ENCODE measurements around the gene RHO. TPM values are rescaled to one million over a fixed set of nuclear protein-coding genes. Genes with fewer than 3 reads are reported as not detected.
A peak's percentile ranks its signal among the peaks of the same experiment; 100 is the strongest.
"Not testable (repeated sequence)": the region's sequence is repeated elsewhere in the genome, so short reads cannot be mapped to it uniquely, and the experiment has no call there.

The RHO gene
- total and polyA plus RNA-seq, 2 donors (not counting 1 experiment from before 2014, with no cell fraction given): not detected

- not testable (repeated sequence) for H4K20me1 ChIP-seq (ENCODE audit: control insufficient read depth, extremely low read depth, insufficient read depth, low read length); H2AFZ ChIP-seq (ENCODE audit: low read length); H3K79me2 ChIP-seq (ENCODE audit: control insufficient read depth, insufficient read depth, low read length); H3K27me3 ChIP-seq (ENCODE audit: control insufficient read depth, insufficient read depth, low read length); H3K4me2 ChIP-seq (ENCODE audit: extremely low read depth, insufficient read depth, low read length); H3K9ac ChIP-seq (ENCODE audit: insufficient read depth, low read length); H3K36me3 ChIP-seq (ENCODE audit: control insufficient read depth, insufficient read depth, low read length); H3K9me3 ChIP-seq (ENCODE audit: control insufficient read depth, insufficient read depth, low read depth, low read length); H3K4me3 ChIP-seq (replicated peaks in 1 of 4; ENCODE audit: control extremely low read depth in 1 of 4, insufficient read depth in 1 of 4, low read depth in 3 of 4, low read length in 4 of 4); DNase-seq (ENCODE audit: low read depth in 2 of 2); H3K27ac ChIP-seq (ENCODE audit: insufficient read depth, low read length)
- peaks cover 27% of the 10 kb centered on the region for H3K4me1 ChIP-seq (ENCODE audit: control insufficient read depth, extremely low read depth, insufficient read depth, low read length)
These were observed 39.2 kb upstream of the RHO start for GRCh38 chr3:129489258-129489657.

DNA sequence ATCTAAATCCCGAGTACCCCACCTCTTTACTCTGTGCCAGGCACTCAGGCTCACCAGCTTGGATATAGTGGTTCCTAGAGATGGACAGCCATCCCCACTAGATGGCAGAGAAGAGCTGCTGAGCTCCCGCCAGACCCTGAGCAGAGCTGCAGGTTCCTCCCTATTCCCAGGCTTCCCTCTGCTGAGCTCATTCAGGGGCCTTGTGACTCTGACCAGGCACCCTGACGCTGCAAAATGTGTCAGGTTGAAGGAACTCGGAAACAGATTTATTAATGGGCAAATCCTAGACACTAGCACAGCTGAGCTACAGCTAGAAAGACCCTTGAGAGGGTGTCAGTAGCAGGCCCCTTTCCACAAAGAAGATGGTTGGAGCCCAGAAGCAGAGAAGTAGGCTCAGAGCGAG lies 38.2 kb upstream of the RHO start:
- Histone ChIP-seq H2AFZ (ENCODE audit: low read length) (peak overlapping the region; percentile 24), H3K27me3 (ENCODE audit: control insufficient read depth, insufficient read depth, low read length) (no peaks in the 10 kb centered on the region)

GRCh38 chr3:129491077-129491476 lies 37.4 kb upstream of the RHO start:
- peak overlapping the region; percentile 73 for H3K27ac ChIP-seq (ENCODE audit: insufficient read depth, low read length)
- peaks cover 24% of the 10 kb centered on the region for H3K4me1 ChIP-seq (ENCODE audit: control insufficient read depth, extremely low read depth, insufficient read depth, low read length)
- H3K9ac ChIP-seq (ENCODE audit: insufficient read depth, low read length): not testable (repeated sequence)

More for the DNA sequence above, 38.2 kb upstream of the RHO start:
- TF ChIP-seq CTCF (conservative IDR thresholded peaks at IDR 0.05 in 1 of 2, IDR thresholded peaks at IDR 0.05 in 1 of 2; ENCODE audit: low read depth in 1 of 2, low read length in 2 of 2): peak; percentile 92 to 94
- no peak for TF ChIP-seq EZH2 (IDR thresholded peaks at IDR 0.05; ENCODE audit: low read length, missing control alignments)
- peak overlapping the region; percentile 73 for H3K27ac ChIP-seq (ENCODE audit: insufficient read depth, low read length)
- H3K9ac ChIP-seq (ENCODE audit: insufficient read depth, low read length): no peak overlapping the region
- no peaks in the 10 kb centered on the region for H3K9me3 ChIP-seq (ENCODE audit: control insufficient read depth, insufficient read depth, low read depth, low read length)
- no peaks in the 10 kb centered on the region for H4K20me1 ChIP-seq (ENCODE audit: control insufficient read depth, extremely low read depth, insufficient read depth, low read length)
- H3K79me2 ChIP-seq (ENCODE audit: control insufficient read depth, insufficient read depth, low read length): no peaks in the 10 kb centered on the region
- H3K4me1 ChIP-seq (ENCODE audit: control insufficient read depth, extremely low read depth, insufficient read depth, low read length): peaks cover 26% of the 10 kb centered on the region
- peaks cover 5% of the 10 kb centered on the region for H3K36me3 ChIP-seq (ENCODE audit: control insufficient read depth, insufficient read depth, low read length)
- no peak overlapping the region for H3K4me3 ChIP-seq (replicated peaks in 1 of 4; ENCODE audit: control extremely low read depth in 1 of 4, insufficient read depth in 1 of 4, low read depth in 3 of 4, low read length in 4 of 4)
- no peak overlapping the region for H3K4me2 ChIP-seq (ENCODE audit: extremely low read depth, insufficient read depth, low read length)
- DNase-seq (ENCODE audit: low read depth in 2 of 2): peak; percentile 92 to 96

GRCh38 chr3:129491794-129492193 lies 36.6 kb upstream of the RHO start:
- Histone ChIP-seq H3K27me3 (ENCODE audit: control insufficient read depth, insufficient read depth, low read length) (no peaks in the 10 kb centered on the region), H3K9ac (ENCODE audit: insufficient read depth, low read length) (no peak overlapping the region), H4K20me1 (ENCODE audit: control insufficient read depth, extremely low read depth, insufficient read depth, low read length) (no peaks in the 10 kb centered on the region), H3K9me3 (ENCODE audit: control insufficient read depth, insufficient read depth, low read depth, low read length) (no peaks in the 10 kb centered on the region), H2AFZ (ENCODE audit: low read length) (no peak overlapping the region), H3K4me2 (ENCODE audit: extremely low read depth, insufficient read depth, low read length) (no peak overlapping the region), H3K4me3 (replicated peaks in 1 of 4; ENCODE audit: control extremely low read depth in 1 of 4, insufficient read depth in 1 of 4, low read depth in 3 of 4, low read length in 4 of 4) (no peak overlapping the region), H3K79me2 (ENCODE audit: control insufficient read depth, insufficient read depth, low read length) (no peaks in the 10 kb centered on the region), H3K4me1 (ENCODE audit: control insufficient read depth, extremely low read depth, insufficient read depth, low read length) (peaks cover 23% of the 10 kb centered on the region), H3K36me3 (ENCODE audit: control insufficient read depth, insufficient read depth, low read length) (peaks cover 6% of the 10 kb centered on the region), H3K27ac (ENCODE audit: insufficient read depth, low read length) (no peak overlapping the region)
- TF ChIP-seq EZH2 (IDR thresholded peaks at IDR 0.05; ENCODE audit: low read length, missing control alignments) (no peak), CTCF (conservative IDR thresholded peaks at IDR 0.05 in 1 of 2, IDR thresholded peaks at IDR 0.05 in 1 of 2; ENCODE audit: low read depth in 1 of 2, low read length in 2 of 2) (no peak)
- no peak for DNase-seq (ENCODE audit: low read depth in 2 of 2)

More at GRCh38 chr3:129491077-129491476, 37.4 kb upstream of the RHO start:
- H3K9me3 ChIP-seq (ENCODE audit: control insufficient read depth, insufficient read depth, low read depth, low read length); H3K79me2 ChIP-seq (ENCODE audit: control insufficient read depth, insufficient read depth, low read length); H3K4me3 ChIP-seq (replicated peaks in 1 of 4; ENCODE audit: control extremely low read depth in 1 of 4, insufficient read depth in 1 of 4, low read depth in 3 of 4, low read length in 4 of 4); H2AFZ ChIP-seq (ENCODE audit: low read length); DNase-seq (ENCODE audit: low read depth in 2 of 2); H4K20me1 ChIP-seq (ENCODE audit: control insufficient read depth, extremely low read depth, insufficient read depth, low read length); H3K27me3 ChIP-seq (ENCODE audit: control insufficient read depth, insufficient read depth, low read length); H3K36me3 ChIP-seq (ENCODE audit: control insufficient read depth, insufficient read depth, low read length); H3K4me2 ChIP-seq (ENCODE audit: extremely low read depth, insufficient read depth, low read length): not testable (repeated sequence)
